Measurements from ENCODE around the gene ZAP70.

The ZAP70 gene

GRCh38 chr2:97740590-97741182 is 27.3 kb downstream of the ZAP70 start:
- TF ChIP-seq CTCF (IDR thresholded peaks at IDR 0.05; ENCODE audit: low read length, missing control alignments) = peak; percentile 73
- H3K4me3 ChIP-seq (replicated peaks; ENCODE audit: low read depth, low read length) = no peak overlapping the region
- DNase-seq (ENCODE audit: low read depth) = peak; percentile 45

- no peak for TF ChIP-seq CTCF (IDR thresholded peaks at IDR 0.05; ENCODE audit: low read length, missing control alignments)
- DNase-seq (ENCODE audit: low read depth) = no peak
- H3K4me3 ChIP-seq (replicated peaks; ENCODE audit: low read depth, low read length) = no peak overlapping the region
These were observed 27.9 kb downstream of the ZAP70 start for GRCh38 chr2:97741251-97741650.

- no peak for DNase-seq (ENCODE audit: low read depth)
- TF ChIP-seq CTCF (IDR thresholded peaks at IDR 0.05; ENCODE audit: low read length, missing control alignments) = no peak
- no peak overlapping the region for H3K4me3 ChIP-seq (replicated peaks; ENCODE audit: low read depth, low read length)
These were observed 28.3 kb downstream of the ZAP70 start for GRCh38 chr2:97741686-97742085.

- DNase-seq (ENCODE audit: low read depth) = no peak
- no peak overlapping the region for H3K4me3 ChIP-seq (replicated peaks; ENCODE audit: low read depth, low read length)
- TF ChIP-seq CTCF (IDR thresholded peaks at IDR 0.05; ENCODE audit: low read length, missing control alignments) = no peak
These were observed 29.0 kb downstream of the ZAP70 start for GRCh38 chr2:97742381-97742847.

- DNase-seq (ENCODE audit: low read depth) = no peak
- H3K4me3 ChIP-seq (replicated peaks; ENCODE audit: low read depth, low read length) = no peak overlapping the region
- TF ChIP-seq CTCF (IDR thresholded peaks at IDR 0.05; ENCODE audit: low read length, missing control alignments) = no peak
These were observed 30.5 kb downstream of the ZAP70 start for GRCh38 chr2:97743913-97744312.

- no peak overlapping the region for H3K4me3 ChIP-seq (replicated peaks; ENCODE audit: low read depth, low read length)
- DNase-seq (ENCODE audit: low read depth) = no peak
- no peak for TF ChIP-seq CTCF (IDR thresholded peaks at IDR 0.05; ENCODE audit: low read length, missing control alignments)
These were observed 32.2 kb downstream of the ZAP70 start for GRCh38 chr2:97745474-97746174.

GRCh38 chr2:97747285-97747684 is 33.9 kb downstream of the ZAP70 start:
- no peak overlapping the region for H3K4me3 ChIP-seq (replicated peaks; ENCODE audit: low read depth, low read length)
- TF ChIP-seq CTCF (IDR thresholded peaks at IDR 0.05; ENCODE audit: low read length, missing control alignments) = no peak
- DNase-seq (ENCODE audit: low read depth) = no peak
